ENCODE data around the gene OSBPL10.

- TF ChIP-seq, protein P1, sequence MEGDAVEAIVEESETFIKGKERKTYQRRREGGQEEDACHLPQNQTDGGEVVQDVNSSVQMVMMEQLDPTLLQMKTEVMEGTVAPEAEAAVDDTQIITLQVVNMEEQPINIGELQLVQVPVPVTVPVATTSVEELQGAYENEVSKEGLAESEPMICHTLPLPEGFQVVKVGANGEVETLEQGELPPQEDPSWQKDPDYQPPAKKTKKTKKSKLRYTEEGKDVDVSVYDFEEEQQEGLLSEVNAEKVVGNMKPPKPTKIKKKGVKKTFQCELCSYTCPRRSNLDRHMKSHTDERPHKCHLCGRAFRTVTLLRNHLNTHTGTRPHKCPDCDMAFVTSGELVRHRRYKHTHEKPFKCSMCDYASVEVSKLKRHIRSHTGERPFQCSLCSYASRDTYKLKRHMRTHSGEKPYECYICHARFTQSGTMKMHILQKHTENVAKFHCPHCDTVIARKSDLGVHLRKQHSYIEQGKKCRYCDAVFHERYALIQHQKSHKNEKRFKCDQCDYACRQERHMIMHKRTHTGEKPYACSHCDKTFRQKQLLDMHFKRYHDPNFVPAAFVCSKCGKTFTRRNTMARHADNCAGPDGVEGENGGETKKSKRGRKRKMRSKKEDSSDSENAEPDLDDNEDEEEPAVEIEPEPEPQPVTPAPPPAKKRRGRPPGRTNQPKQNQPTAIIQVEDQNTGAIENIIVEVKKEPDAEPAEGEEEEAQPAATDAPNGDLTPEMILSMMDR (IDR thresholded peaks at IDR 0.05), result no peak
- TF ChIP-seq POLR2A (IDR thresholded peaks at IDR 0.05), result no peak
Measured at GRCh38 chr3:31747785-31748184, 233.3 kb downstream of the OSBPL10 start.
